A549 (cell line): Measurements from ENCODE around the gene UGT3A2. TPM values are rescaled to one million over a fixed set of nuclear protein-coding genes. Genes with fewer than 3 reads are reported as not detected.

ENCODE experiments used
- ATAC-seq, 2 experiments: fragments of 200-7000 bp in 1 of 2; fragments of >200 bp in 1 of 2; cut with Nextera tagmentation in 1 of 2; cut with Tn5 transposase in 1 of 2; 3 replicates each; pipeline versions ENCODE4 v1.8.0 to v1.9.1; 2018 to 2020; ENCODE audit warnings: mild to moderate bottlenecking in 1 of 2, moderate library complexity in 1 of 2
- CTCF ChIA-PET: fragments of 300-600 bp; sonication (Branson Sonifier 250); formaldehyde crosslinking; extraction: SDS; loops from one replicate; lab custom pipeline; 2021; ENCODE audit warnings: antibody characterized with exemption, inconsistent platforms; lab: Yijun Ruan, JAX
- POLR2A ChIA-PET: fragments of 350-600 bp; formaldehyde crosslinking; extraction: SDS; loops from one replicate; lab custom pipeline; 2021; ENCODE audit warnings: antibody characterized with exemption, inconsistent platforms; lab: Yijun Ruan, JAX
- DNase-seq, 2 experiments: peaks; one replicate each; pipeline versions ENCODE4 v3.0.0 to v3.0.0-alpha.2; 2011 to 2016; ENCODE audit warnings: low read depth in 1 of 2, low spot score in 1 of 2
- FAIRE-seq: peaks from 2 replicates; lab custom pipeline; 2011; peaks lifted over from hg19 to GRCh38; lab: Jason Lieb, UNC
- H3K27ac ChIP-seq, 2 experiments: fragments of >200 bp; sonication (Bioruptor Twin); formaldehyde crosslinking; 3 replicates each; pipeline ENCODE4 v1.5.1; 2016 to 2017
- H3K4me1 ChIP-seq: fragments of >200 bp; sonication (Bioruptor Twin); formaldehyde crosslinking; 3 replicates; pipeline ENCODE4 v1.6.1; 2016
- H3K4me2 ChIP-seq: fragments of >200 bp; sonication (Bioruptor Twin); formaldehyde crosslinking; 3 replicates; pipeline ENCODE4 v1.6.1; 2016
- H3K4me3 ChIP-seq: fragments of >200 bp; sonication (Bioruptor Twin); formaldehyde crosslinking; 3 replicates; pipeline ENCODE4 v1.5.1; 2016
- H3K9me3 ChIP-seq: fragments of >200 bp; sonication (Bioruptor Twin); formaldehyde crosslinking; 3 replicates; pipeline ENCODE4 v1.6.1; 2016
- CHD2 ChIP-seq: fragments of 150-350 bp; IDR thresholded peaks from 2 replicates; pipeline ENCODE4 v1.6.1; 2014; ENCODE audit warnings: low read length; ENCODE audit not compliant: partially characterized antibody
- EP300 ChIP-seq, 2 experiments: fragments of >200 bp; sonication (Bioruptor Twin); formaldehyde crosslinking; IDR thresholded peaks; 2 replicates in 1 of 2; 3 replicates in 1 of 2; pipeline ENCODE4 v1.6.1; 2016 to 2017
- HDAC2 ChIP-seq: fragments of 200-600 bp; sonication (generic); IDR thresholded peaks from 2 replicates; pipeline ENCODE4 v1.6.1; 2016
- HEYL ChIP-seq: fragments of 250-450 bp; sonication (Bioruptor Pico); IDR thresholded peaks from 2 replicates; pipeline ENCODE4 v1.8.0; 2021; ENCODE audit warnings: mild to moderate bottlenecking, moderate library complexity
- JUNB ChIP-seq: fragments of >200 bp; sonication (Bioruptor Twin); formaldehyde crosslinking; IDR thresholded peaks from 2 replicates; pipeline ENCODE4 v1.6.1; 2016
- KDM1A ChIP-seq: fragments of 200-600 bp; sonication (generic); IDR thresholded peaks from 2 replicates; pipeline ENCODE4 v1.6.1; 2016; ENCODE audit warnings: low read depth, mild to moderate bottlenecking
- NPAS2 ChIP-seq: fragments of 250-450 bp; sonication (Bioruptor Pico); IDR thresholded peaks from 2 replicates; pipeline ENCODE4 v1.8.0; 2022; ENCODE audit warnings: mild to moderate bottlenecking, moderate library complexity, borderline replicate concordance
- RARB ChIP-seq: fragments of 250-450 bp; sonication (Bioruptor Pico); IDR thresholded peaks from 2 replicates; pipeline ENCODE4 v1.8.0; 2021; ENCODE audit warnings: mild to moderate bottlenecking, moderate library complexity
- RCOR1 ChIP-seq: fragments of 150-350 bp; IDR thresholded peaks from 2 replicates; pipeline ENCODE4 v1.6.1; 2014; ENCODE audit warnings: antibody characterized with exemption, low read length, low read depth
- TFCP2L1 ChIP-seq: fragments of 250-450 bp; sonication (Bioruptor Pico); IDR thresholded peaks from 2 replicates; pipeline ENCODE4 v1.5.0; 2021; ENCODE audit warnings: mild to moderate bottlenecking
- ZFP36 ChIP-seq: fragments of 450-650 bp; IDR thresholded peaks from 2 replicates; pipeline ENCODE4 v1.6.1; 2014; ENCODE audit warnings: borderline replicate concordance; ENCODE audit not compliant: partially characterized antibody
- WGBS: methylation state at CpG from one replicate; pipeline ENCODE4 v1.1.6; 2017; ENCODE audit errors: missing lambda C conversion rate; 5-methylcytosine and 5-hydroxymethylcytosine counted together
- polyA plus RNA-seq, 4 experiments: library from polyadenylated mRNA; depleted of rRNA in 3 of 4; stranded (reverse); fragments of >200 nt; fragmentation: RNase III in 1 of 4; extraction: RNeasy Plus Mini Kit Qiagen cat#74134 plus additional on column Dnase treatment in 1 of 4; gene quantifications; 2 replicates in 3 of 4; 3 replicates in 1 of 4; pipeline ENCODE4 v1.2.3, GENCODE V29; 2011 to 2017
- TF ChIP-seq, protein P1 (sequence below): fragments of 250-450 bp; sonication (Bioruptor Pico); IDR thresholded peaks from 2 replicates; pipeline ENCODE4 v1.5.0; 2021; ENCODE audit warnings: mild to moderate bottlenecking, moderate library complexity, borderline replicate concordance
- TF ChIP-seq, protein P2 (sequence below): fragments of 200-600 bp; sonication (generic); IDR thresholded peaks from 2 replicates; pipeline ENCODE4 v1.6.1; 2016; ENCODE audit warnings: antibody characterized with exemption, mild to moderate bottlenecking, moderate library complexity
- TF ChIP-seq, protein P3 (sequence below): fragments of >200 bp; sonication (Bioruptor Twin); formaldehyde crosslinking; IDR thresholded peaks from 3 replicates; pipeline ENCODE4 v1.5.1; 2016
- TF ChIP-seq, protein P4 (sequence below): fragments of 250-450 bp; sonication (Bioruptor Pico); IDR thresholded peaks from 2 replicates; pipeline ENCODE4 v1.5.0; 2020; ENCODE audit warnings: low read depth, mild to moderate bottlenecking, moderate library complexity
- TF ChIP-seq, protein P5 (sequence below): fragments of >200 bp; sonication (Bioruptor Twin); formaldehyde crosslinking; IDR thresholded peaks from 3 replicates; pipeline ENCODE4 v1.6.1; 2016

UGT3A2 gene
- polyA plus RNA-seq, 2 of the 4 experiments (the other 2 are of a cell fraction): not detected

DNA sequence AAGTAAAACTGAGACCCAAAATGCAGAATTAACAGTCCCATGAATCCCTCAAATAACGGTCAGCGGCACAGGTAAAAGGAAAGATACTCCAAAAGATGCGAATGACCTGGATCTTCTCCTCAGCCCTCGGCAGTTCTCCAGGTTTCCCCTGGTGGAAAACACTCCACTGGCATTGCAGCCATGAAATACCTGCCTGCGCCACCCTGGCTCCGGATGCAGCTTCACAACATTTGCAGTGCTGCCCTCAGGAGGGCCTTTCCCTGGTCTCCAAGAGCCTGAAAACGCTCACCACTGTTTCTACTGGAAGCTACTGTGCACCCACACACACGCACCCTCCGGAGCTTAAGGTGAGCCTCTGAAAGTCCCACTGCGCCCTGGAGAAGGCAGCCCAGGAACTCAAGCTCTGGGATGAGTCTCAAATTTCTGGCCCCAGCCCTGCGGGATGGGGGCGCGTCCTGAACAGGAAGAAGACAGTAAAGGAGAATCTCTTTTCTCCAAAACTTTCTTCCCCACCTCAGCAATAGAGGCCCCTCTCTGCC, 612 bp downstream of the UGT3A2 start:
- H3K27ac ChIP-seq: no peak overlapping the region
- ChIA-PET POLR2A (no interaction called here), CTCF (interaction anchor here (1.0 kb wide), 1 partner anchor 11 kb away, joined by 3 read pairs; no protein-coding TSS in a partner anchor)
- 46% methylated on average over 12 of the region's 13 CpGs for whole genome bisulfite sequencing
- no peaks in the 10 kb centered on the region for H3K9me3 ChIP-seq
- TF ChIP-seq CHD2 (no peak), NPAS2 (CRISPR knock-in tag) (no peak), HEYL (no peak), RCOR1 (no peak), ZFP36 (no peak), KDM1A (no peak), RARB (CRISPR knock-in tag) (no peak), HDAC2 (no peak), EP300 (IDR thresholded peaks at IDR 0.05) (no peak), JUNB (no peak), TFCP2L1 (no peak)
- TF ChIP-seq, protein P1, sequence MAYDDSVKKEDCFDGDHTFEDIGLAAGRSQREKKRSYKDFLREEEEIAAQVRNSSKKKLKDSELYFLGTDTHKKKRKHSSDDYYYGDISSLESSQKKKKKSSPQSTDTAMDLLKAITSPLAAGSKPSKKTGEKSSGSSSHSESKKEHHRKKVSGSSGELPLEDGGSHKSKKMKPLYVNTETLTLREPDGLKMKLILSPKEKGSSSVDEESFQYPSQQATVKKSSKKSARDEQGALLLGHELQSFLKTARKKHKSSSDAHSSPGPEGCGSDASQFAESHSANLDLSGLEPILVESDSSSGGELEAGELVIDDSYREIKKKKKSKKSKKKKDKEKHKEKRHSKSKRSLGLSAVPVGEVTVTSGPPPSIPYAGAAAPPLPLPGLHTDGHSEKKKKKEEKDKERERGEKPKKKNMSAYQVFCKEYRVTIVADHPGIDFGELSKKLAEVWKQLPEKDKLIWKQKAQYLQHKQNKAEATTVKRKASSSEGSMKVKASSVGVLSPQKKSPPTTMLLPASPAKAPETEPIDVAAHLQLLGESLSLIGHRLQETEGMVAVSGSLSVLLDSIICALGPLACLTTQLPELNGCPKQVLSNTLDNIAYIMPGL (CRISPR knock-in tag): no peak
- TF ChIP-seq, protein P2, sequence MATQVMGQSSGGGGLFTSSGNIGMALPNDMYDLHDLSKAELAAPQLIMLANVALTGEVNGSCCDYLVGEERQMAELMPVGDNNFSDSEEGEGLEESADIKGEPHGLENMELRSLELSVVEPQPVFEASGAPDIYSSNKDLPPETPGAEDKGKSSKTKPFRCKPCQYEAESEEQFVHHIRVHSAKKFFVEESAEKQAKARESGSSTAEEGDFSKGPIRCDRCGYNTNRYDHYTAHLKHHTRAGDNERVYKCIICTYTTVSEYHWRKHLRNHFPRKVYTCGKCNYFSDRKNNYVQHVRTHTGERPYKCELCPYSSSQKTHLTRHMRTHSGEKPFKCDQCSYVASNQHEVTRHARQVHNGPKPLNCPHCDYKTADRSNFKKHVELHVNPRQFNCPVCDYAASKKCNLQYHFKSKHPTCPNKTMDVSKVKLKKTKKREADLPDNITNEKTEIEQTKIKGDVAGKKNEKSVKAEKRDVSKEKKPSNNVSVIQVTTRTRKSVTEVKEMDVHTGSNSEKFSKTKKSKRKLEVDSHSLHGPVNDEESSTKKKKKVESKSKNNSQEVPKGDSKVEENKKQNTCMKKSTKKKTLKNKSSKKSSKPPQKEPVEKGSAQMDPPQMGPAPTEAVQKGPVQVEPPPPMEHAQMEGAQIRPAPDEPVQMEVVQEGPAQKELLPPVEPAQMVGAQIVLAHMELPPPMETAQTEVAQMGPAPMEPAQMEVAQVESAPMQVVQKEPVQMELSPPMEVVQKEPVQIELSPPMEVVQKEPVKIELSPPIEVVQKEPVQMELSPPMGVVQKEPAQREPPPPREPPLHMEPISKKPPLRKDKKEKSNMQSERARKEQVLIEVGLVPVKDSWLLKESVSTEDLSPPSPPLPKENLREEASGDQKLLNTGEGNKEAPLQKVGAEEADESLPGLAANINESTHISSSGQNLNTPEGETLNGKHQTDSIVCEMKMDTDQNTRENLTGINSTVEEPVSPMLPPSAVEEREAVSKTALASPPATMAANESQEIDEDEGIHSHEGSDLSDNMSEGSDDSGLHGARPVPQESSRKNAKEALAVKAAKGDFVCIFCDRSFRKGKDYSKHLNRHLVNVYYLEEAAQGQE: no peak
- TF ChIP-seq, protein P3, sequence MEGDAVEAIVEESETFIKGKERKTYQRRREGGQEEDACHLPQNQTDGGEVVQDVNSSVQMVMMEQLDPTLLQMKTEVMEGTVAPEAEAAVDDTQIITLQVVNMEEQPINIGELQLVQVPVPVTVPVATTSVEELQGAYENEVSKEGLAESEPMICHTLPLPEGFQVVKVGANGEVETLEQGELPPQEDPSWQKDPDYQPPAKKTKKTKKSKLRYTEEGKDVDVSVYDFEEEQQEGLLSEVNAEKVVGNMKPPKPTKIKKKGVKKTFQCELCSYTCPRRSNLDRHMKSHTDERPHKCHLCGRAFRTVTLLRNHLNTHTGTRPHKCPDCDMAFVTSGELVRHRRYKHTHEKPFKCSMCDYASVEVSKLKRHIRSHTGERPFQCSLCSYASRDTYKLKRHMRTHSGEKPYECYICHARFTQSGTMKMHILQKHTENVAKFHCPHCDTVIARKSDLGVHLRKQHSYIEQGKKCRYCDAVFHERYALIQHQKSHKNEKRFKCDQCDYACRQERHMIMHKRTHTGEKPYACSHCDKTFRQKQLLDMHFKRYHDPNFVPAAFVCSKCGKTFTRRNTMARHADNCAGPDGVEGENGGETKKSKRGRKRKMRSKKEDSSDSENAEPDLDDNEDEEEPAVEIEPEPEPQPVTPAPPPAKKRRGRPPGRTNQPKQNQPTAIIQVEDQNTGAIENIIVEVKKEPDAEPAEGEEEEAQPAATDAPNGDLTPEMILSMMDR: no peak
- TF ChIP-seq, protein P4, sequence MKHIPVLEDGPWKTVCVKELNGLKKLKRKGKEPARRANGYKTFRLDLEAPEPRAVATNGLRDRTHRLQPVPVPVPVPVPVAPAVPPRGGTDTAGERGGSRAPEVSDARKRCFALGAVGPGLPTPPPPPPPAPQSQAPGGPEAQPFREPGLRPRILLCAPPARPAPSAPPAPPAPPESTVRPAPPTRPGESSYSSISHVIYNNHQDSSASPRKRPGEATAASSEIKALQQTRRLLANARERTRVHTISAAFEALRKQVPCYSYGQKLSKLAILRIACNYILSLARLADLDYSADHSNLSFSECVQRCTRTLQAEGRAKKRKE (CRISPR knock-in tag): no peak
- TF ChIP-seq, protein P5, sequence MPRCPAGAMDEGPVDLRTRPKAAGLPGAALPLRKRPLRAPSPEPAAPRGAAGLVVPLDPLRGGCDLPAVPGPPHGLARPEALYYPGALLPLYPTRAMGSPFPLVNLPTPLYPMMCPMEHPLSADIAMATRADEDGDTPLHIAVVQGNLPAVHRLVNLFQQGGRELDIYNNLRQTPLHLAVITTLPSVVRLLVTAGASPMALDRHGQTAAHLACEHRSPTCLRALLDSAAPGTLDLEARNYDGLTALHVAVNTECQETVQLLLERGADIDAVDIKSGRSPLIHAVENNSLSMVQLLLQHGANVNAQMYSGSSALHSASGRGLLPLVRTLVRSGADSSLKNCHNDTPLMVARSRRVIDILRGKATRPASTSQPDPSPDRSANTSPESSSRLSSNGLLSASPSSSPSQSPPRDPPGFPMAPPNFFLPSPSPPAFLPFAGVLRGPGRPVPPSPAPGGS: no peak
- no peaks in the 10 kb centered on the region for H3K4me1 ChIP-seq
- FAIRE-seq: no peak
- peak in 1 of 2 experiments; percentile 56; a peak in 3 of 6 replicates for ATAC-seq
- H3K4me3 ChIP-seq: no peak overlapping the region
- DNase-seq: no peak
- no peak overlapping the region for H3K4me2 ChIP-seq
